DMS53 (cell line): ENCODE data around the gene ZNF326.

Experiments used
- DNase-seq: peaks from one replicate; lab custom pipeline; 2025; lab: John Stamatoyannopoulos, UW

The ZNF326 gene

DNA sequence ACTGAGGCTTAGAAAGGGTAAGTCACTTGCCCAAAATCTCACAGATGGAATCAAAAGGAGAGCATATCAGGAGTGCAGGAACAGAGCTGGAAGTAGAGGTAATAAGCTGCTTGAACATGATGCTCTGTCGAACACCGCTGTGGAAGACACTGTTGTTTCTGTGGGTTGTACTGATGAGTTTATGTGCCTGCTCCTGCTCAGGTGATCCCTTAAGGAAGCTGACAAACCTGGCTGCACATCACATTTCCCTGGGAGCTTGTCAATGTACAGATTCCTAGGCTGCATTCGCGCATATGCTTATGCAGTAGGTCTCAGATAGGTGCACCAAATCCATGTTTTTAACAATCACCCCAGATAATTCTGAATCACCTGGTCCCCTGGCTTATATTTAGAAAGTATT is 79.7 kb downstream of the ZNF326 start:
- DNase-seq = no peak

DNA sequence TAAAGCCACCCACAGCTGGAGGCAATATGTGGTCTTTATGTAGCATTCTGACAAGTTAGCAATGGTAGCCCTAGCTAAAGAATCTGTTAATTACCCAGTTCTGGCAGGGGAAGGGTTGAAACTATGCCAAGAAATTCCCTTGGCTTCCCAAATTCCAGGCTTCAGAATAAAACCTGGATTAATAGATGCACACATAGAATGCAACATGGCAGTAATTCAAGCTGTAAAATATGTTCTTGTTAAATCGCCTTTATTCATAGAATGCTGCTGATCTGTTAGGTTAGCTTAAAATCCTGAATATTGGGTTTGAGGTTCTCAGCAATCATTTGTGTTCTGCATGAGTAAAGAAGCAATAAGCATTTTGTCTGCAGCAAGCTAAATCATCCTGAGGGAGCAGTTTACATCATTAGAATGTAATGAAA is 80.1 kb downstream of the ZNF326 start:
- DNase-seq = no peak

DNA sequence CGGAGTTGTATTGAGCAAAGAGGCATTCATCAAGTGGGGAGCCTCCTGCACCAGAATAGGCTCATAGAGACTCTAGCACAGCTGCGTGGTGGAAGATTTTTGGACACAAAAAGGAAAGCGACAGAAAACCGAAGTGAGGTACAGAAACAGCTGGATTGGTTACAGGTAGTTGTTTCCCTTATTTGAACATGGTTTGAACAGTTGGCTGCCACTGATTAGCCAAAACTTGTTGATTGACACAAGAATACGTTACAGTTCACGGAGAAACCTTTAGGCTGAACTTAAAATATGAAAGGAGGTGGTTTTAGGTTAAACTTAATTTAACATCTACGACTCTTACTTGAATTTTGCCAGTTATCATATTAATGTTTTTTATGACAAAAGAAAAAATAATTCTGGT is 89.1 kb downstream of the ZNF326 start:
- DNase-seq = no peak
